ENCODE data around the gene NFIC.
"Not testable (repeated sequence)": the region's sequence is repeated elsewhere in the genome, so short reads cannot be mapped to it uniquely, and the experiment has no call there.

DNA sequence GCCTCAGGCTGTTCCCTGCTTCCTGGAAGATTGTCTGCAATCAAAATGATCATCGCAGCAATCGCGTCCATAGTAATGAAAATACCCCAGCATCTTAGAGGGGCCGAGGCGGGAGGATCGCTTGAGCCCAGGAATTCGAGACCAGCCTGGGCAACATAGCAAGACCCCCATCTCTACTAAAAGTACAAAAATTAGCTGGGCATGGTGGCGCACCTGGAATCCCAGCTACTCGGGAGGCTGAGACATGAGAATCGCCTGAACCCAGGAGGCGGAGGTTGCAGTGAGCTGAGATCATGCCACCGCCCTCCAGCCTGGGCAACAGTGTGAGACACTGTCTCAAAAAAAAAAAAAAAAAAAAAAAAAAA is 9.7 kb downstream of the NFIC start:
- TF ChIP-seq, protein P1, sequence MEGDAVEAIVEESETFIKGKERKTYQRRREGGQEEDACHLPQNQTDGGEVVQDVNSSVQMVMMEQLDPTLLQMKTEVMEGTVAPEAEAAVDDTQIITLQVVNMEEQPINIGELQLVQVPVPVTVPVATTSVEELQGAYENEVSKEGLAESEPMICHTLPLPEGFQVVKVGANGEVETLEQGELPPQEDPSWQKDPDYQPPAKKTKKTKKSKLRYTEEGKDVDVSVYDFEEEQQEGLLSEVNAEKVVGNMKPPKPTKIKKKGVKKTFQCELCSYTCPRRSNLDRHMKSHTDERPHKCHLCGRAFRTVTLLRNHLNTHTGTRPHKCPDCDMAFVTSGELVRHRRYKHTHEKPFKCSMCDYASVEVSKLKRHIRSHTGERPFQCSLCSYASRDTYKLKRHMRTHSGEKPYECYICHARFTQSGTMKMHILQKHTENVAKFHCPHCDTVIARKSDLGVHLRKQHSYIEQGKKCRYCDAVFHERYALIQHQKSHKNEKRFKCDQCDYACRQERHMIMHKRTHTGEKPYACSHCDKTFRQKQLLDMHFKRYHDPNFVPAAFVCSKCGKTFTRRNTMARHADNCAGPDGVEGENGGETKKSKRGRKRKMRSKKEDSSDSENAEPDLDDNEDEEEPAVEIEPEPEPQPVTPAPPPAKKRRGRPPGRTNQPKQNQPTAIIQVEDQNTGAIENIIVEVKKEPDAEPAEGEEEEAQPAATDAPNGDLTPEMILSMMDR (IDR thresholded peaks at IDR 0.05), result not testable (repeated sequence)
- TF ChIP-seq POLR2A (IDR thresholded peaks at IDR 0.05; ENCODE audit: low read depth), result not testable (repeated sequence)
